Stimulated activated CD4-positive, alpha-beta T cell treated with anti-CD3 and anti-CD28 coated beads, Interleukin-12 subunit alpha, Interleukin-12 subunit beta, amount 100 ng/mL, for 48 hours (primary cell): ENCODE results near the gene ASPSCR1.

Experiments used
- DNase-seq, 3 donors: peaks; one replicate each; pipeline ENCODE4 v3.0.0-alpha.2; 2020; ENCODE audit warnings: low read depth in 2 of 3, low spot score in 1 of 3

Gene ASPSCR1

GRCh38 chr17:82011617-82012187, 34.3 kb downstream of the ASPSCR1 start:
- DNase-seq = no peak

GRCh38 chr17:82012261-82012639, 34.8 kb downstream of the ASPSCR1 start:
- DNase-seq = no peak

GRCh38 chr17:82012640-82013295, 35.3 kb downstream of the ASPSCR1 start:
- DNase-seq = no peak

- DNase-seq = no peak
Observed at GRCh38 chr17:82013341-82013740, 35.9 kb downstream of the ASPSCR1 start.

- DNase-seq = no peak
Observed at GRCh38 chr17:82013772-82014321, 36.4 kb downstream of the ASPSCR1 start.

GRCh38 chr17:82014432-82014831, 37.0 kb downstream of the ASPSCR1 start:
- no peak for DNase-seq

GRCh38 chr17:82014971-82015310, 37.5 kb downstream of the ASPSCR1 start:
- DNase-seq = no peak

- DNase-seq = no peak
Observed at GRCh38 chr17:82015311-82015971, 38.0 kb downstream of the ASPSCR1 start.

GRCh38 chr17:82016061-82016874, 38.8 kb downstream of the ASPSCR1 start:
- no peak for DNase-seq

- DNase-seq = no peak
Observed at GRCh38 chr17:82016875-82017459, 39.5 kb downstream of the ASPSCR1 start.

GRCh38 chr17:82017612-82018151, 40.3 kb downstream of the ASPSCR1 start:
- DNase-seq = no peak

GRCh38 chr17:82018152-82018988, 40.9 kb downstream of the ASPSCR1 start:
- DNase-seq = no peak

- no peak for DNase-seq
Observed at GRCh38 chr17:82018989-82019689, 41.7 kb downstream of the ASPSCR1 start.

GRCh38 chr17:82019690-82020571, 42.5 kb downstream of the ASPSCR1 start:
- DNase-seq = peak in 2 of 3 donors; percentile 68

- DNase-seq = no peak
Observed at GRCh38 chr17:82020572-82021106, 43.2 kb downstream of the ASPSCR1 start.

GRCh38 chr17:82021107-82021899, 43.9 kb downstream of the ASPSCR1 start:
- peak in 2 of 3 donors; percentile 46 to 53 for DNase-seq

- no peak for DNase-seq
Observed at GRCh38 chr17:82021900-82022309, 44.5 kb downstream of the ASPSCR1 start.
